Lower leg skin (tissue), 3 donors: ENCODE results near the gene RALGPS2.

ENCODE experiments used
- POLR2A ChIP-seq, 2 donors: fragments of 450-650 bp; IDR thresholded peaks; one replicate each; pipeline ENCODE4 v1.6.1; 2016 to 2017; ENCODE audit warnings: antibody characterized with exemption in 2 of 2, mild to moderate bottlenecking in 1 of 2, moderate library complexity in 1 of 2
- TF ChIP-seq, protein P1 (sequence below), 3 donors: fragments of 450-650 bp; IDR thresholded peaks; one replicate each; pipeline ENCODE4 v1.5.1; 2016; ENCODE audit warnings: antibody characterized with exemption in 3 of 3, mild to moderate bottlenecking in 3 of 3, moderate library complexity in 2 of 3

GRCh38 chr1:178740491-178740890, 15.4 kb downstream of the RALGPS2 start:
- TF ChIP-seq POLR2A (IDR thresholded peaks at IDR 0.05) = no peak
- TF ChIP-seq, protein P1, sequence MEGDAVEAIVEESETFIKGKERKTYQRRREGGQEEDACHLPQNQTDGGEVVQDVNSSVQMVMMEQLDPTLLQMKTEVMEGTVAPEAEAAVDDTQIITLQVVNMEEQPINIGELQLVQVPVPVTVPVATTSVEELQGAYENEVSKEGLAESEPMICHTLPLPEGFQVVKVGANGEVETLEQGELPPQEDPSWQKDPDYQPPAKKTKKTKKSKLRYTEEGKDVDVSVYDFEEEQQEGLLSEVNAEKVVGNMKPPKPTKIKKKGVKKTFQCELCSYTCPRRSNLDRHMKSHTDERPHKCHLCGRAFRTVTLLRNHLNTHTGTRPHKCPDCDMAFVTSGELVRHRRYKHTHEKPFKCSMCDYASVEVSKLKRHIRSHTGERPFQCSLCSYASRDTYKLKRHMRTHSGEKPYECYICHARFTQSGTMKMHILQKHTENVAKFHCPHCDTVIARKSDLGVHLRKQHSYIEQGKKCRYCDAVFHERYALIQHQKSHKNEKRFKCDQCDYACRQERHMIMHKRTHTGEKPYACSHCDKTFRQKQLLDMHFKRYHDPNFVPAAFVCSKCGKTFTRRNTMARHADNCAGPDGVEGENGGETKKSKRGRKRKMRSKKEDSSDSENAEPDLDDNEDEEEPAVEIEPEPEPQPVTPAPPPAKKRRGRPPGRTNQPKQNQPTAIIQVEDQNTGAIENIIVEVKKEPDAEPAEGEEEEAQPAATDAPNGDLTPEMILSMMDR (IDR thresholded peaks at IDR 0.05) = no peak
